A673 (cell line): ENCODE measurements around the gene ARHGAP26. TPM values are rescaled to one million over a fixed set of nuclear protein-coding genes. Genes with fewer than 3 reads are reported as not detected.

ENCODE experiments used
- BruUV-seq: library from RNA; stranded (reverse); fragments of 400-500 nt; replicated peaks from 2 replicates; lab custom pipeline; 2021; lab: Mats Ljungman, UMichigan
- CTCF ChIA-PET: fragments of 300-600 bp; sonication (Branson Sonifier 250); formaldehyde crosslinking; loops from one replicate; lab custom pipeline; 2022; ENCODE audit warnings: antibody characterized with exemption; lab: Charles Lee
- POLR2A ChIA-PET: fragments of 300-600 bp; sonication (Branson Sonifier 250); formaldehyde crosslinking; loops from one replicate; lab custom pipeline; 2022; ENCODE audit warnings: antibody characterized with exemption; ENCODE audit not compliant: low non-redundant PET; lab: Charles Lee
- DNase-seq: peaks from one replicate; pipeline ENCODE4 v3.0.0-alpha.2; 2015; ENCODE audit warnings: low spot score
- H3K27ac ChIP-seq: fragments of 200-600 bp; sonication (generic); 2 replicates; pipeline ENCODE4 v1.5.1; 2016; ENCODE audit warnings: mixed run types, low read depth, mild to moderate bottlenecking, mixed read lengths, antibody characterized with exemption, low read length; ENCODE audit not compliant: poor library complexity, severe bottlenecking
- H3K27me3 ChIP-seq: fragments of 200-600 bp; sonication (generic); replicated peaks from 2 replicates; pipeline ENCODE4 v1.6.1; 2017; ENCODE audit warnings: mixed run types, low read depth, mild to moderate bottlenecking, mixed read lengths, antibody characterized with exemption, low read length; ENCODE audit not compliant: insufficient read depth, poor library complexity
- H3K36me3 ChIP-seq: fragments of 200-600 bp; sonication (generic); 2 replicates; pipeline ENCODE4 v1.6.1; 2016; ENCODE audit warnings: mixed run types, mild to moderate bottlenecking, mixed read lengths, antibody characterized with exemption, low read length; ENCODE audit not compliant: insufficient read depth, poor library complexity, severe bottlenecking
- H3K4me1 ChIP-seq: fragments of 200-600 bp; sonication (generic); 2 replicates; pipeline ENCODE4 v1.6.1; 2017; ENCODE audit warnings: mixed run types, mild to moderate bottlenecking, mixed read lengths, antibody characterized with exemption, low read length; ENCODE audit not compliant: insufficient read depth, poor library complexity, severe bottlenecking
- H3K4me3 ChIP-seq: fragments of 200-600 bp; sonication (generic); 2 replicates; pipeline ENCODE4 v1.5.1; 2016; ENCODE audit warnings: low read depth, mixed run types, mild to moderate bottlenecking, mixed read lengths, low read length; ENCODE audit not compliant: poor library complexity, severe bottlenecking
- H3K9me3 ChIP-seq: fragments of 200-600 bp; sonication (generic); 2 replicates; pipeline ENCODE4 v1.6.1; 2016; ENCODE audit warnings: mixed run types, low read depth, mild to moderate bottlenecking, mixed read lengths, antibody characterized with exemption, low read length; ENCODE audit not compliant: poor library complexity, severe bottlenecking
- EZH2 ChIP-seq: fragments of 200-600 bp; sonication (generic); IDR thresholded peaks from 2 replicates; pipeline ENCODE4 v1.6.1; 2017; ENCODE audit warnings: borderline replicate concordance, low read depth, mild to moderate bottlenecking, mixed read lengths, antibody characterized with exemption, low read length; ENCODE audit not compliant: poor library complexity, severe bottlenecking
- intact Hi-C: fragments of 100-400 bp; cut with micrococcal nuclease; formaldehyde crosslinking; loops from one replicate; pipeline ENCODE4 v1.10.0; 2022; ENCODE audit not compliant: unreplicated experiment
- total RNA-seq: library from RNA; stranded (reverse); gene quantifications from 2 replicates; pipeline ENCODE4 v1.2.3, GENCODE V29; 2021
- TF ChIP-seq, protein P1 (sequence below): fragments of 300-800, 200-600 bp; sonication (generic); conservative IDR thresholded peaks from 2 replicates; pipeline ENCODE4 v1.5.1; 2017; ENCODE audit warnings: low read depth, mild to moderate bottlenecking, antibody characterized with exemption, low read length, moderate library complexity, mixed read lengths

Gene ARHGAP26
- total RNA-seq, 1 experiment from 2014 or later = 25.5 TPM

DNA sequence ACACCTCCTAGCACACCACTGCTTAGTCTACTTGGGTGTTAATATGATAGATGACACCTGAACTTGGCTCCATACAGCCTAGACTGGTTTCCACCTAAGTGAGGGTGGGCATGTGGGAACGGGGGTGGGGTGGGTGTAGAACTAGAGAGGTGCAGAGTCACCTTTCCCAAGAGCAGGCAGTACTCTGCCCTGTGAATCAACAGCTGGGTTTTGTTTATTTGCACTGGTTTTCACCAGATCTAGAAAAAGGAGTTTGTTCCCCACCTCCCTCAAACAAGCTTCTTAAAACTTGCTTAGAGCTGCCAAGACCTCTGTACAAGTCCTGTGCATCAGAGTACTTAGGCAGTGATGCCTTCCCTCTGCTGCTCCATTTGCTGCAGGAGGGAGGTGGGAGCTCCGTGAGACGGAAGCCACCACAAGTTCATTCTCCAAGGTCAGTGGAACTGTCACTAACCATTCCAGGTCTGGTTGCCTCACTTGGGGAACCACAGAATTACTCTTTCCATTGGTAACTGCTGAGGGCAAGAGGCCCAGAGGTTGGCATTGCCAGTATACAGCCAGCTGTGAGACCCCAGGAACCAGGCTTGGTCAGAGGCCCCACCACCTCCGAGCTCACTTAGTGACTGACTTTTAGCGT is 469.8 kb downstream of the ARHGAP26 start:
- intact Hi-C loops = no loop called here
- no peaks in the 10 kb centered on the region for H3K36me3 ChIP-seq
- DNase-seq = no peak
- ChIA-PET POLR2A (no interaction called here), CTCF (no interaction called here)
- TF ChIP-seq, protein P1, sequence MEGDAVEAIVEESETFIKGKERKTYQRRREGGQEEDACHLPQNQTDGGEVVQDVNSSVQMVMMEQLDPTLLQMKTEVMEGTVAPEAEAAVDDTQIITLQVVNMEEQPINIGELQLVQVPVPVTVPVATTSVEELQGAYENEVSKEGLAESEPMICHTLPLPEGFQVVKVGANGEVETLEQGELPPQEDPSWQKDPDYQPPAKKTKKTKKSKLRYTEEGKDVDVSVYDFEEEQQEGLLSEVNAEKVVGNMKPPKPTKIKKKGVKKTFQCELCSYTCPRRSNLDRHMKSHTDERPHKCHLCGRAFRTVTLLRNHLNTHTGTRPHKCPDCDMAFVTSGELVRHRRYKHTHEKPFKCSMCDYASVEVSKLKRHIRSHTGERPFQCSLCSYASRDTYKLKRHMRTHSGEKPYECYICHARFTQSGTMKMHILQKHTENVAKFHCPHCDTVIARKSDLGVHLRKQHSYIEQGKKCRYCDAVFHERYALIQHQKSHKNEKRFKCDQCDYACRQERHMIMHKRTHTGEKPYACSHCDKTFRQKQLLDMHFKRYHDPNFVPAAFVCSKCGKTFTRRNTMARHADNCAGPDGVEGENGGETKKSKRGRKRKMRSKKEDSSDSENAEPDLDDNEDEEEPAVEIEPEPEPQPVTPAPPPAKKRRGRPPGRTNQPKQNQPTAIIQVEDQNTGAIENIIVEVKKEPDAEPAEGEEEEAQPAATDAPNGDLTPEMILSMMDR = no peak
- TF ChIP-seq EZH2 = no peak
- H3K27me3 ChIP-seq = no peaks in the 10 kb centered on the region
- no TSS peak for BruUV-seq
- no peaks in the 10 kb centered on the region for H3K4me1 ChIP-seq
- H3K9me3 ChIP-seq = no peaks in the 10 kb centered on the region
- H3K4me3 ChIP-seq = no peak overlapping the region
- H3K27ac ChIP-seq = no peak overlapping the region

DNA sequence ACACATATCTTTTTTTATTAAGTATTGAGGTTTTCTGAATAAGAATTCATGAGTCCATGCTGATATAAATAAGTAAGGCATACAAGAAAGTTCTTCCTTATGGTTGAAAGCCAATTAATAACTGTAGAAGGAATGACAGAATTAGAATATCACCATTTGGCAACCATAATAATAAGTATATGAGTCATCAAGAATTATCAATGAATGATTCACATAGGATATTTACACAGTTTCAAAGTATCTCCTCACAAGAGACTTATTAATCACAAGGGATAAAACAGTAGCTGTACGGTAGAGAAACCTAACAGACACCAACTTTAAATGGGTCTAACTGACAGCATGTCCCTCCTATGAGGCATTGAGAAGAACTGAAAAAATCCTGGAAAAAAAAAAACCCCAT is 471.7 kb downstream of the ARHGAP26 start:
- DNase-seq = no peak
- no peaks in the 10 kb centered on the region for H3K4me1 ChIP-seq
- no peak overlapping the region for H3K27ac ChIP-seq
- no TSS peak for BruUV-seq
- ChIA-PET POLR2A (no interaction called here), CTCF (no interaction called here)
- H3K4me3 ChIP-seq = no peak overlapping the region
- H3K9me3 ChIP-seq = no peaks in the 10 kb centered on the region
- TF ChIP-seq EZH2 = no peak
- TF ChIP-seq, protein P1 = no peak
- intact Hi-C loops = no loop called here
- no peaks in the 10 kb centered on the region for H3K27me3 ChIP-seq
- H3K36me3 ChIP-seq = no peaks in the 10 kb centered on the region

DNA sequence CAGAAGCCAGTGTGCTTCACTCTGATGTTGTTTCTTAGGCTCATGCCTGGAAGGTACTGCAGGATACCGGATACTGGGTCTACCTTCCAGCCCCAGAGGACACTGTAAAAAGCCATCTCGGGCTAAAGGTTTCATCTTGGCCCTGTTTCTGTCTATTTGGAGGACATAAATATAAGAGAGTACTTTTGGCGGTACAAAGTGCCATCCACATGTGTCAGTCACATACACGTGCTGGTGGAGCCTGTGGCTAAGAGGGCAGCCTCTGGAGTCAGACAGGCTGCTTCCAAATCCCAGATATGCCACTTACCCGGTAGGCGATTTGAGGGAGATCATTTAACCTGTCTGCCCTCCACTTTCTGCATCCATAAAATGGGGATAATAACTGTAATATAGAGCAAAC is 472.9 kb downstream of the ARHGAP26 start:
- BruUV-seq = no TSS peak
- ChIA-PET CTCF (no interaction called here), POLR2A (no interaction called here)
- no peaks in the 10 kb centered on the region for H3K27me3 ChIP-seq
- no peak overlapping the region for H3K27ac ChIP-seq
- no peaks in the 10 kb centered on the region for H3K9me3 ChIP-seq
- TF ChIP-seq, protein P1 = no peak
- TF ChIP-seq EZH2 = no peak
- H3K4me3 ChIP-seq = no peak overlapping the region
- no peak for DNase-seq
- no peaks in the 10 kb centered on the region for H3K36me3 ChIP-seq
- no peaks in the 10 kb centered on the region for H3K4me1 ChIP-seq
- intact Hi-C loops = no loop called here
